GM23338 (cell line): Measurements from ENCODE around the gene FPGS. TPM values are rescaled to one million over a fixed set of nuclear protein-coding genes. Genes with fewer than 3 reads are reported as not detected.

Source experiments
- ATAC-seq: fragments of 200-7000 bp; cut with Tn5 transposase; 3 replicates; pipeline ENCODE4 v1.9.1; 2020
- DNase-seq: peaks from one replicate; pipeline ENCODE4 v3.0.0-alpha.2; 2015; ENCODE audit warnings: low spot score
- H2AFZ ChIP-seq: fragments of 200-600 bp; sonication (generic); 2 replicates; pipeline ENCODE4 v1.8.0; 2016; ENCODE audit warnings: antibody characterized with exemption, mild to moderate bottlenecking, moderate library complexity
- H3F3A ChIP-seq: fragments of 200-600 bp; sonication (generic); replicated peaks from 2 replicates; pipeline ENCODE4 v1.8.0; 2017; ENCODE audit warnings: antibody characterized with exemption, mixed run types, low read depth
- H3K27ac ChIP-seq: fragments of 200-600 bp; sonication (generic); 2 replicates; pipeline ENCODE4 v1.6.1; 2016; ENCODE audit warnings: low read depth
- H3K27me3 ChIP-seq: fragments of 200-600 bp; sonication (generic); 2 replicates; pipeline ENCODE4 v1.8.0; 2016; ENCODE audit warnings: mild to moderate bottlenecking, mixed run types, moderate library complexity; ENCODE audit not compliant: insufficient read depth
- H3K36me3 ChIP-seq: fragments of 200-600 bp; sonication (generic); 2 replicates; pipeline ENCODE4 v1.8.0; 2016; ENCODE audit warnings: mild to moderate bottlenecking; ENCODE audit not compliant: insufficient read depth
- H3K4me1 ChIP-seq: fragments of 200-600 bp; sonication (generic); 2 replicates; pipeline ENCODE4 v1.8.0; 2016; ENCODE audit warnings: mild to moderate bottlenecking, moderate library complexity; ENCODE audit not compliant: insufficient read depth
- H3K4me2 ChIP-seq: fragments of 200-600 bp; sonication (generic); 2 replicates; pipeline ENCODE4 v1.7.1; 2017; ENCODE audit warnings: mixed run types
- H3K4me3 ChIP-seq: fragments of 200-600 bp; sonication (generic); 2 replicates; pipeline ENCODE4 v1.6.1; 2016; ENCODE audit warnings: mixed run types
- H3K79me2 ChIP-seq: fragments of 200-600 bp; sonication (generic); replicated peaks from 2 replicates; pipeline ENCODE4 v1.8.0; 2017; ENCODE audit warnings: mild to moderate bottlenecking; ENCODE audit not compliant: insufficient read depth
- H3K9me2 ChIP-seq: fragments of 200-600 bp; sonication (generic); 2 replicates; pipeline ENCODE4 v1.8.0; 2017; ENCODE audit not compliant: insufficient read depth
- H4K20me1 ChIP-seq: fragments of 200-600 bp; sonication (generic); replicated peaks from 2 replicates; pipeline ENCODE4 v1.8.0; 2017; ENCODE audit warnings: mild to moderate bottlenecking; ENCODE audit not compliant: insufficient read depth
- H3K27ac Mint-ChIP-seq: 2 replicates; pipeline ENCODE4 v1.8.0; 2020; ENCODE audit warnings: inconsistent platforms, mild to moderate bottlenecking, moderate library complexity, mixed read lengths
- H3K27me3 Mint-ChIP-seq: 3 replicates; pipeline ENCODE4 v1.8.0; 2022; ENCODE audit warnings: low read depth, mild to moderate bottlenecking, moderate library complexity, mixed read lengths, inconsistent platforms; ENCODE audit not compliant: insufficient read depth, poor library complexity
- H3K36me3 Mint-ChIP-seq: 3 replicates; pipeline ENCODE4 v1.8.0; 2021; ENCODE audit warnings: low read depth, mild to moderate bottlenecking, inconsistent platforms, moderate library complexity, mixed read lengths
- H3K4me1 Mint-ChIP-seq: 3 replicates; pipeline ENCODE4 v1.8.0; 2020; ENCODE audit warnings: mild to moderate bottlenecking, inconsistent platforms, mixed read lengths
- H3K4me3 Mint-ChIP-seq: 3 replicates; pipeline ENCODE4 v1.8.0; 2021; ENCODE audit warnings: moderate library complexity, mild to moderate bottlenecking, inconsistent platforms, mixed read lengths
- H3K9me3 Mint-ChIP-seq: 3 replicates; pipeline ENCODE4 v1.8.0; 2020; ENCODE audit warnings: moderate library complexity, mild to moderate bottlenecking, inconsistent platforms, mixed read lengths
- CREB1 ChIP-seq: fragments of 250-450 bp; sonication (Bioruptor Pico); IDR thresholded peaks from 2 replicates; pipeline ENCODE4 v1.5.0; 2020; ENCODE audit warnings: low read depth, mild to moderate bottlenecking, moderate library complexity
- EZH2 ChIP-seq: fragments of 200-600 bp; sonication (generic); IDR thresholded peaks from one replicate; pipeline ENCODE4 v1.8.0; 2017; ENCODE audit warnings: antibody characterized with exemption, mild to moderate bottlenecking, low read depth; ENCODE audit not compliant: unreplicated experiment
- EZH2phosphoT487 ChIP-seq: fragments of 200-600 bp; sonication (generic); IDR thresholded peaks from one replicate; pipeline ENCODE4 v1.8.1; 2018; ENCODE audit warnings: antibody characterized with exemption; ENCODE audit not compliant: unreplicated experiment
- NANOG ChIP-seq: IDR thresholded peaks from 2 replicates; pipeline ENCODE4 v1.6.1; 2016; ENCODE audit warnings: antibody characterized with exemption, borderline replicate concordance
- POLR2AphosphoS5 ChIP-seq: IDR thresholded peaks from 2 replicates; pipeline ENCODE4 v1.6.1; 2016; ENCODE audit warnings: antibody characterized with exemption, low read depth
- STAT1 ChIP-seq: IDR thresholded peaks from one replicate; pipeline ENCODE4 v1.6.1; 2016; ENCODE audit warnings: antibody characterized with exemption; ENCODE audit not compliant: unreplicated experiment
- ZNF114 ChIP-seq: fragments of 250-450 bp; sonication (Bioruptor Pico); IDR thresholded peaks from 2 replicates; pipeline ENCODE4 v1.5.0; 2020; ENCODE audit warnings: mild to moderate bottlenecking, moderate library complexity
- ZNF331 ChIP-seq: fragments of 250-450 bp; sonication (Bioruptor Pico); IDR thresholded peaks from 2 replicates; pipeline ENCODE4 v1.5.0; 2020; ENCODE audit warnings: low read depth, mild to moderate bottlenecking, moderate library complexity
- polyA plus RNA-seq: library from polyadenylated mRNA; unstranded; fragments of >200 nt; fragmentation: Nextera tagmentation; extraction: Ambion mirVana; gene quantifications from 2 replicates; pipeline ENCODE4 v1.2.1, GENCODE V29; 2016
- total RNA-seq: library from RNA; depleted of rRNA; stranded (reverse); fragments of >200 nt; shearing (Covaris generic); gene quantifications from 2 replicates; pipeline ENCODE4 v1.2.3, GENCODE V29; 2014
- TF ChIP-seq, protein P1 (sequence below): IDR thresholded peaks from 2 replicates; pipeline ENCODE4 v1.6.1; 2016; ENCODE audit warnings: antibody characterized with exemption
- TF ChIP-seq, protein P2 (sequence below): IDR thresholded peaks from one replicate; pipeline ENCODE4 v1.6.1; 2018; ENCODE audit warnings: antibody characterized with exemption; ENCODE audit not compliant: unreplicated experiment
- TF ChIP-seq, protein P3 (sequence below), 2 experiments: fragments of 200-600 bp in 1 of 2; sonication (generic) in 1 of 2; conservative IDR thresholded peaks; 2 replicates each; pipeline versions ENCODE4 v1.5.1 to v1.6.1; 2016 to 2017; ENCODE audit warnings: antibody characterized with exemption in 2 of 2, low read depth in 2 of 2, mild to moderate bottlenecking in 2 of 2, moderate library complexity in 1 of 2
- TF ChIP-seq, protein P4 (sequence below): fragments of 250-450 bp; sonication (Bioruptor Pico); IDR thresholded peaks from 2 replicates; pipeline ENCODE4 v1.5.0; 2020; ENCODE audit warnings: mild to moderate bottlenecking, moderate library complexity

The FPGS gene
- total and polyA plus RNA-seq, 2 experiments from 2014 or later = 40.7 to 87.2 TPM

DNA sequence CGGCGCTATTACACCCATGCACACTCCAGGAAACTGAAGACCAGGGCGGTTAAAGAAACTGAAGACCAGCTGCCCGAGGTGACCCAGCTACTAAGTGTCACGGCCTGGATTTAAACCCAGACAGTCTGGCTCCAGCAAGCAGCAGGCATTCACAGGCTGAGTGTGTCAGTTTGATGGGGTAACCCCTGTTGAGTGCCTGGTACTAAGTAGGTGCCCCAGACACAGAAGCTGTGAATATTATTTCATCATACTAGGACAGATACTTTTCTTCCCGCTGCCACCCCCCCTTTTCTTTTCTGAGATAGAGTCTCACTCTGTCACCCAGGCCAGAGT, 44.5 kb downstream of the FPGS start:
- Histone ChIP-seq H4K20me1 (no peaks in the 10 kb centered on the region), H3K27me3 (no peaks in the 10 kb centered on the region), H3K4me1 (no peaks in the 10 kb centered on the region; the same call in 1 of the 2 replicates), H3K27ac (no peak overlapping the region), H3K4me2 (no peak overlapping the region), H2AFZ (no peak overlapping the region), H3K9me2 (no peaks in the 10 kb centered on the region), H3K36me3 (no peaks in the 10 kb centered on the region), H3K4me3 (no peak overlapping the region), H3F3A (no peaks in the 10 kb centered on the region), H3K79me2 (no peaks in the 10 kb centered on the region)
- peaks cover 8% of the 10 kb centered on the region for H3K36me3 Mint-ChIP-seq
- peaks cover 12% of the 10 kb centered on the region for H3K27me3 Mint-ChIP-seq
- TF ChIP-seq ZNF331 (CRISPR knock-in tag) (no peak), ZNF114 (CRISPR knock-in tag) (no peak), EZH2 (no peak), EZH2phosphoT487 (no peak), CREB1 (CRISPR knock-in tag) (no peak), POLR2AphosphoS5 (no peak), STAT1 (no peak), NANOG (no peak)
- TF ChIP-seq, protein P1, sequence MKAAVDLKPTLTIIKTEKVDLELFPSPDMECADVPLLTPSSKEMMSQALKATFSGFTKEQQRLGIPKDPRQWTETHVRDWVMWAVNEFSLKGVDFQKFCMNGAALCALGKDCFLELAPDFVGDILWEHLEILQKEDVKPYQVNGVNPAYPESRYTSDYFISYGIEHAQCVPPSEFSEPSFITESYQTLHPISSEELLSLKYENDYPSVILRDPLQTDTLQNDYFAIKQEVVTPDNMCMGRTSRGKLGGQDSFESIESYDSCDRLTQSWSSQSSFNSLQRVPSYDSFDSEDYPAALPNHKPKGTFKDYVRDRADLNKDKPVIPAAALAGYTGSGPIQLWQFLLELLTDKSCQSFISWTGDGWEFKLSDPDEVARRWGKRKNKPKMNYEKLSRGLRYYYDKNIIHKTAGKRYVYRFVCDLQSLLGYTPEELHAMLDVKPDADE = no peak
- TF ChIP-seq, protein P2, sequence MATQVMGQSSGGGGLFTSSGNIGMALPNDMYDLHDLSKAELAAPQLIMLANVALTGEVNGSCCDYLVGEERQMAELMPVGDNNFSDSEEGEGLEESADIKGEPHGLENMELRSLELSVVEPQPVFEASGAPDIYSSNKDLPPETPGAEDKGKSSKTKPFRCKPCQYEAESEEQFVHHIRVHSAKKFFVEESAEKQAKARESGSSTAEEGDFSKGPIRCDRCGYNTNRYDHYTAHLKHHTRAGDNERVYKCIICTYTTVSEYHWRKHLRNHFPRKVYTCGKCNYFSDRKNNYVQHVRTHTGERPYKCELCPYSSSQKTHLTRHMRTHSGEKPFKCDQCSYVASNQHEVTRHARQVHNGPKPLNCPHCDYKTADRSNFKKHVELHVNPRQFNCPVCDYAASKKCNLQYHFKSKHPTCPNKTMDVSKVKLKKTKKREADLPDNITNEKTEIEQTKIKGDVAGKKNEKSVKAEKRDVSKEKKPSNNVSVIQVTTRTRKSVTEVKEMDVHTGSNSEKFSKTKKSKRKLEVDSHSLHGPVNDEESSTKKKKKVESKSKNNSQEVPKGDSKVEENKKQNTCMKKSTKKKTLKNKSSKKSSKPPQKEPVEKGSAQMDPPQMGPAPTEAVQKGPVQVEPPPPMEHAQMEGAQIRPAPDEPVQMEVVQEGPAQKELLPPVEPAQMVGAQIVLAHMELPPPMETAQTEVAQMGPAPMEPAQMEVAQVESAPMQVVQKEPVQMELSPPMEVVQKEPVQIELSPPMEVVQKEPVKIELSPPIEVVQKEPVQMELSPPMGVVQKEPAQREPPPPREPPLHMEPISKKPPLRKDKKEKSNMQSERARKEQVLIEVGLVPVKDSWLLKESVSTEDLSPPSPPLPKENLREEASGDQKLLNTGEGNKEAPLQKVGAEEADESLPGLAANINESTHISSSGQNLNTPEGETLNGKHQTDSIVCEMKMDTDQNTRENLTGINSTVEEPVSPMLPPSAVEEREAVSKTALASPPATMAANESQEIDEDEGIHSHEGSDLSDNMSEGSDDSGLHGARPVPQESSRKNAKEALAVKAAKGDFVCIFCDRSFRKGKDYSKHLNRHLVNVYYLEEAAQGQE = no peak
- TF ChIP-seq, protein P3, sequence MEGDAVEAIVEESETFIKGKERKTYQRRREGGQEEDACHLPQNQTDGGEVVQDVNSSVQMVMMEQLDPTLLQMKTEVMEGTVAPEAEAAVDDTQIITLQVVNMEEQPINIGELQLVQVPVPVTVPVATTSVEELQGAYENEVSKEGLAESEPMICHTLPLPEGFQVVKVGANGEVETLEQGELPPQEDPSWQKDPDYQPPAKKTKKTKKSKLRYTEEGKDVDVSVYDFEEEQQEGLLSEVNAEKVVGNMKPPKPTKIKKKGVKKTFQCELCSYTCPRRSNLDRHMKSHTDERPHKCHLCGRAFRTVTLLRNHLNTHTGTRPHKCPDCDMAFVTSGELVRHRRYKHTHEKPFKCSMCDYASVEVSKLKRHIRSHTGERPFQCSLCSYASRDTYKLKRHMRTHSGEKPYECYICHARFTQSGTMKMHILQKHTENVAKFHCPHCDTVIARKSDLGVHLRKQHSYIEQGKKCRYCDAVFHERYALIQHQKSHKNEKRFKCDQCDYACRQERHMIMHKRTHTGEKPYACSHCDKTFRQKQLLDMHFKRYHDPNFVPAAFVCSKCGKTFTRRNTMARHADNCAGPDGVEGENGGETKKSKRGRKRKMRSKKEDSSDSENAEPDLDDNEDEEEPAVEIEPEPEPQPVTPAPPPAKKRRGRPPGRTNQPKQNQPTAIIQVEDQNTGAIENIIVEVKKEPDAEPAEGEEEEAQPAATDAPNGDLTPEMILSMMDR (conservative IDR thresholded peaks at IDR 0.05; ENCODE audit: low read depth in 2 of 2) = no peak
- TF ChIP-seq, protein P4, sequence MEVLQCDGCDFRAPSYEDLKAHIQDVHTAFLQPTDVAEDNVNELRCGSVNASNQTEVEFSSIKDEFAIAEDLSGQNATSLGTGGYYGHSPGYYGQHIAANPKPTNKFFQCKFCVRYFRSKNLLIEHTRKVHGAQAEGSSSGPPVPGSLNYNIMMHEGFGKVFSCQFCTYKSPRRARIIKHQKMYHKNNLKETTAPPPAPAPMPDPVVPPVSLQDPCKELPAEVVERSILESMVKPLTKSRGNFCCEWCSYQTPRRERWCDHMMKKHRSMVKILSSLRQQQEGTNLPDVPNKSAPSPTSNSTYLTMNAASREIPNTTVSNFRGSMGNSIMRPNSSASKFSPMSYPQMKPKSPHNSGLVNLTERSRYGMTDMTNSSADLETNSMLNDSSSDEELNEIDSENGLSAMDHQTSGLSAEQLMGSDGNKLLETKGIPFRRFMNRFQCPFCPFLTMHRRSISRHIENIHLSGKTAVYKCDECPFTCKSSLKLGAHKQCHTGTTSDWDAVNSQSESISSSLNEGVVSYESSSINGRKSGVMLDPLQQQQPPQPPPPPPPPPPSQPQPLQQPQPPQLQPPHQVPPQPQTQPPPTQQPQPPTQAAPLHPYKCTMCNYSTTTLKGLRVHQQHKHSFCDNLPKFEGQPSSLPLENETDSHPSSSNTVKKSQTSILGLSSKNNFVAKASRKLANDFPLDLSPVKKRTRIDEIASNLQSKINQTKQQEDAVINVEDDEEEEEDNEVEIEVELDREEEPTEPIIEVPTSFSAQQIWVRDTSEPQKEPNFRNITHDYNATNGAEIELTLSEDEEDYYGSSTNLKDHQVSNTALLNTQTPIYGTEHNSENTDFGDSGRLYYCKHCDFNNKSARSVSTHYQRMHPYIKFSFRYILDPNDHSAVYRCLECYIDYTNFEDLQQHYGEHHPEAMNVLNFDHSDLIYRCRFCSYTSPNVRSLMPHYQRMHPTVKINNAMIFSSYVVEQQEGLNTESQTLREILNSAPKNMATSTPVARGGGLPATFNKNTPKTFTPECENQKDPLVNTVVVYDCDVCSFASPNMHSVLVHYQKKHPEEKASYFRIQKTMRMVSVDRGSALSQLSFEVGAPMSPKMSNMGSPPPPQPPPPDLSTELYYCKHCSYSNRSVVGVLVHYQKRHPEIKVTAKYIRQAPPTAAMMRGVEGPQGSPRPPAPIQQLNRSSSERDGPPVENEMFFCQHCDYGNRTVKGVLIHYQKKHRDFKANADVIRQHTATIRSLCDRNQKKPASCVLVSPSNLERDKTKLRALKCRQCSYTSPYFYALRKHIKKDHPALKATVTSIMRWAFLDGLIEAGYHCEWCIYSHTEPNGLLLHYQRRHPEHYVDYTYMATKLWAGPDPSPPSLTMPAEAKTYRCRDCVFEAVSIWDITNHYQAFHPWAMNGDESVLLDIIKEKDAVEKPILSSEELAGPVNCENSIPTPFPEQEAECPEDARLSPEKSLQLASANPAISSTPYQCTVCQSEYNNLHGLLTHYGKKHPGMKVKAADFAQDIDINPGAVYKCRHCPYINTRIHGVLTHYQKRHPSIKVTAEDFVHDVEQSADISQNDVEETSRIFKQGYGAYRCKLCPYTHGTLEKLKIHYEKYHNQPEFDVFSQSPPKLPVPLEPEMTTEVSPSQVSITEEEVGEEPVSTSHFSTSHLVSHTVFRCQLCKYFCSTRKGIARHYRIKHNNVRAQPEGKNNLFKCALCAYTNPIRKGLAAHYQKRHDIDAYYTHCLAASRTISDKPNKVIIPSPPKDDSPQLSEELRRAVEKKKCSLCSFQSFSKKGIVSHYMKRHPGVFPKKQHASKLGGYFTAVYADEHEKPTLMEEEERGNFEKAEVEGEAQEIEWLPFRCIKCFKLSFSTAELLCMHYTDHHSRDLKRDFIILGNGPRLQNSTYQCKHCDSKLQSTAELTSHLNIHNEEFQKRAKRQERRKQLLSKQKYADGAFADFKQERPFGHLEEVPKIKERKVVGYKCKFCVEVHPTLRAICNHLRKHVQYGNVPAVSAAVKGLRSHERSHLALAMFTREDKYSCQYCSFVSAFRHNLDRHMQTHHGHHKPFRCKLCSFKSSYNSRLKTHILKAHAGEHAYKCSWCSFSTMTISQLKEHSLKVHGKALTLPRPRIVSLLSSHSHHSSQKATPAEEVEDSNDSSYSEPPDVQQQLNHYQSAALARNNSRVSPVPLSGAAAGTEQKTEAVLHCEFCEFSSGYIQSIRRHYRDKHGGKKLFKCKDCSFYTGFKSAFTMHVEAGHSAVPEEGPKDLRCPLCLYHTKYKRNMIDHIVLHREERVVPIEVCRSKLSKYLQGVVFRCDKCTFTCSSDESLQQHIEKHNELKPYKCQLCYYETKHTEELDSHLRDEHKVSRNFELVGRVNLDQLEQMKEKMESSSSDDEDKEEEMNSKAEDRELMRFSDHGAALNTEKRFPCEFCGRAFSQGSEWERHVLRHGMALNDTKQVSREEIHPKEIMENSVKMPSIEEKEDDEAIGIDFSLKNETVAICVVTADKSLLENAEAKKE (CRISPR knock-in tag) = no peak
- peaks cover 27% of the 10 kb centered on the region for H3K9me3 Mint-ChIP-seq
- DNase-seq = no peak
- no peak overlapping the region for H3K27ac Mint-ChIP-seq
- H3K4me1 Mint-ChIP-seq = peaks cover 8% of the 10 kb centered on the region
- H3K4me3 Mint-ChIP-seq = no peak overlapping the region
- ATAC-seq = no peak
